H1 (cell line): ENCODE data around the gene TRIP11.

Experiments used
- ATF2 ChIP-seq: IDR thresholded peaks from 2 replicates; pipeline ENCODE4 v1.6.1; 2012; ENCODE audit warnings: low read length, inconsistent platforms
- CHD1 ChIP-seq: IDR thresholded peaks from 2 replicates; pipeline ENCODE4 v1.6.1; 2012; ENCODE audit warnings: low read depth, low read length, improper control_type of control experiment
- CHD2 ChIP-seq: IDR thresholded peaks from 2 replicates; pipeline ENCODE4 v1.6.1; 2012; ENCODE audit warnings: low read length, improper control_type of control experiment
- EP300 ChIP-seq, 2 experiments: IDR thresholded peaks; 1 replicate in 1 of 2; 2 replicates in 1 of 2; pipeline ENCODE4 v1.6.1; 2011 to 2012; ENCODE audit warnings: low read depth in 2 of 2, low read length in 2 of 2, mild to moderate bottlenecking in 2 of 2, borderline replicate concordance in 1 of 2, inconsistent platforms in 1 of 2, moderate library complexity in 1 of 2
- EZH2 ChIP-seq: fragments of 200-600 bp; sonication (generic); IDR thresholded peaks from 2 replicates; pipeline ENCODE4 v1.7.1; 2012; ENCODE audit warnings: low read depth, mild to moderate bottlenecking, moderate library complexity, low read length, inconsistent platforms; ENCODE audit not compliant: severe bottlenecking
- MAFK ChIP-seq: IDR thresholded peaks from 2 replicates; pipeline ENCODE4 v1.6.1; 2012; ENCODE audit warnings: low read depth, mild to moderate bottlenecking, improper control_type of control experiment, low read length
- POLR2A ChIP-seq, 2 experiments: IDR thresholded peaks; 1 replicate in 1 of 2; 2 replicates in 1 of 2; pipeline ENCODE4 v1.6.1; 2011; ENCODE audit warnings: low read depth in 2 of 2, low read length in 2 of 2, mild to moderate bottlenecking in 2 of 2; ENCODE audit errors: control extremely low read depth in 1 of 2
- SUZ12 ChIP-seq: fragments of 200-600 bp; sonication (generic); IDR thresholded peaks from 2 replicates; pipeline ENCODE4 v1.6.1; 2012; ENCODE audit warnings: mild to moderate bottlenecking, inconsistent platforms, low read length, moderate library complexity, mixed read lengths
- TF ChIP-seq, protein P1 (sequence below), 3 experiments: IDR thresholded peaks; 1 replicate in 2 of 3; 2 replicates in 1 of 3; pipeline versions ENCODE4 v1.5.1 to v1.6.1; 2011; ENCODE audit warnings: low read length in 3 of 3, mild to moderate bottlenecking in 3 of 3, inconsistent platforms in 2 of 3, low read depth in 1 of 3, moderate library complexity in 1 of 3; ENCODE audit not compliant: insufficient read depth in 1 of 3; ENCODE audit errors: control extremely low read depth in 1 of 3
- TF ChIP-seq, protein P2 (sequence below): IDR thresholded peaks from 2 replicates; pipeline ENCODE4 v1.6.1; 2012; ENCODE audit warnings: inconsistent platforms

DNA sequence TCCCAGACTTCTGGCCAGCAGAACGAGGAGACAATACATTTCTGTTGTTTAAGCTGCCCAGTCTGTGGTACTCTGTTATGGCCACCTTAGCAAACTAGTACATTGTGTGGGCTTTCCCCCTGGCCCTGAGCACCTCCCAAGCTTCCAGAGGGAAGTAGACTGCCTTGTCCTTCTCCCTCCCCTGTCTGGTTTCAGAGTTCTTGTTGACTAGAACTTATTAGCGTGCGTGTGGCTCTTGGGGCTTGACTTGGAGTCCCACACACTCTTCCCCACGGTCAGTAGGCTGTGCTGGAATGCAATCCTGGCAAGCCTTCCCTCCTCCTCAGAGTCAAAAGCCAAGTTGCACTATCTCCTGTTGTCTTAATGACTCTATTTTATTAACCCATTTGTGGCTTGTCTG is 120.0 kb downstream of the TRIP11 start:
- TF ChIP-seq POLR2A (IDR thresholded peaks at IDR 0.05; ENCODE audit: control extremely low read depth in 1 of 2, low read depth in 2 of 2, low read length in 2 of 2), result no peak
- TF ChIP-seq ATF2, result no peak
- TF ChIP-seq EZH2, result no peak
- no peak for TF ChIP-seq CHD2
- TF ChIP-seq, protein P1, sequence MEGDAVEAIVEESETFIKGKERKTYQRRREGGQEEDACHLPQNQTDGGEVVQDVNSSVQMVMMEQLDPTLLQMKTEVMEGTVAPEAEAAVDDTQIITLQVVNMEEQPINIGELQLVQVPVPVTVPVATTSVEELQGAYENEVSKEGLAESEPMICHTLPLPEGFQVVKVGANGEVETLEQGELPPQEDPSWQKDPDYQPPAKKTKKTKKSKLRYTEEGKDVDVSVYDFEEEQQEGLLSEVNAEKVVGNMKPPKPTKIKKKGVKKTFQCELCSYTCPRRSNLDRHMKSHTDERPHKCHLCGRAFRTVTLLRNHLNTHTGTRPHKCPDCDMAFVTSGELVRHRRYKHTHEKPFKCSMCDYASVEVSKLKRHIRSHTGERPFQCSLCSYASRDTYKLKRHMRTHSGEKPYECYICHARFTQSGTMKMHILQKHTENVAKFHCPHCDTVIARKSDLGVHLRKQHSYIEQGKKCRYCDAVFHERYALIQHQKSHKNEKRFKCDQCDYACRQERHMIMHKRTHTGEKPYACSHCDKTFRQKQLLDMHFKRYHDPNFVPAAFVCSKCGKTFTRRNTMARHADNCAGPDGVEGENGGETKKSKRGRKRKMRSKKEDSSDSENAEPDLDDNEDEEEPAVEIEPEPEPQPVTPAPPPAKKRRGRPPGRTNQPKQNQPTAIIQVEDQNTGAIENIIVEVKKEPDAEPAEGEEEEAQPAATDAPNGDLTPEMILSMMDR (IDR thresholded peaks at IDR 0.05; ENCODE audit: control extremely low read depth in 1 of 3, insufficient read depth in 1 of 3, low read depth in 1 of 3, low read length in 3 of 3), result no peak
- TF ChIP-seq, protein P2, sequence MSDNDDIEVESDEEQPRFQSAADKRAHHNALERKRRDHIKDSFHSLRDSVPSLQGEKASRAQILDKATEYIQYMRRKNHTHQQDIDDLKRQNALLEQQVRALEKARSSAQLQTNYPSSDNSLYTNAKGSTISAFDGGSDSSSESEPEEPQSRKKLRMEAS, result no peak
- TF ChIP-seq CHD1, result no peak
- no peak for TF ChIP-seq SUZ12
- TF ChIP-seq MAFK, result no peak
- no peak for TF ChIP-seq EP300 (IDR thresholded peaks at IDR 0.05; ENCODE audit: borderline replicate concordance in 1 of 2, low read depth in 2 of 2, low read length in 2 of 2)
